ENCODE measurements around the gene ACOT7.

DNA sequence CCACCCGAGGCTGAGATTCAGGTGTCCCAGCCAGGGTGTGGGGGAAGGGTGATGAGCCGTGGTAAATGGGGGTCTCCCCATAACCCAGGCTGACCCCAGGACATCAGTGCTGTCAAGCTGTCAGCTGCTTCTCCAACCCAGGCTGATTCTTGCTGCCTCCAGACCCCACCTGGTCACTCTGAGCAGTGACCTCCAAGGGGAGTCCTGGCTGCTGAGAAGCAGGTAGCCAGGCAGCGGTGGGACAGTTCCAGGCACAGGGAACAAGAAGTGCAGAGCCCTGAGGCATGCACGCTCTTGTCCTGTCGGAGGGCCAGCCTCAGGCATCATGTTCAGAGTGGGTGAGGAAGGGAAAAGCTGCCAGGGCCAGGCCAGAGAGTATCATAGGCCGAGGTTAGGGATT is 32.1 kb upstream of the ACOT7 start:
- TF ChIP-seq, protein P1, sequence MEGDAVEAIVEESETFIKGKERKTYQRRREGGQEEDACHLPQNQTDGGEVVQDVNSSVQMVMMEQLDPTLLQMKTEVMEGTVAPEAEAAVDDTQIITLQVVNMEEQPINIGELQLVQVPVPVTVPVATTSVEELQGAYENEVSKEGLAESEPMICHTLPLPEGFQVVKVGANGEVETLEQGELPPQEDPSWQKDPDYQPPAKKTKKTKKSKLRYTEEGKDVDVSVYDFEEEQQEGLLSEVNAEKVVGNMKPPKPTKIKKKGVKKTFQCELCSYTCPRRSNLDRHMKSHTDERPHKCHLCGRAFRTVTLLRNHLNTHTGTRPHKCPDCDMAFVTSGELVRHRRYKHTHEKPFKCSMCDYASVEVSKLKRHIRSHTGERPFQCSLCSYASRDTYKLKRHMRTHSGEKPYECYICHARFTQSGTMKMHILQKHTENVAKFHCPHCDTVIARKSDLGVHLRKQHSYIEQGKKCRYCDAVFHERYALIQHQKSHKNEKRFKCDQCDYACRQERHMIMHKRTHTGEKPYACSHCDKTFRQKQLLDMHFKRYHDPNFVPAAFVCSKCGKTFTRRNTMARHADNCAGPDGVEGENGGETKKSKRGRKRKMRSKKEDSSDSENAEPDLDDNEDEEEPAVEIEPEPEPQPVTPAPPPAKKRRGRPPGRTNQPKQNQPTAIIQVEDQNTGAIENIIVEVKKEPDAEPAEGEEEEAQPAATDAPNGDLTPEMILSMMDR (conservative IDR thresholded peaks at IDR 0.05), result no peak
- TF ChIP-seq EZH2 (IDR thresholded peaks at IDR 0.05; ENCODE audit: low read depth), result no peak
